ENCODE data around the gene GRIK2.
"Not testable (repeated sequence)": the region's sequence is repeated elsewhere in the genome, so short reads cannot be mapped to it uniquely, and the experiment has no call there.

The GRIK2 gene

GRCh38 chr6:101608703-101609102, 215.2 kb downstream of the GRIK2 start:
- Histone ChIP-seq H3K27me3 (ENCODE audit: insufficient read depth, low read length) (no peaks in the 10 kb centered on the region), H3K79me2 (ENCODE audit: control insufficient read depth, insufficient read depth, low read length, unreplicated experiment) (no peaks in the 10 kb centered on the region), H3K36me3 (ENCODE audit: insufficient read depth, low read length) (no peaks in the 10 kb centered on the region), H3K27ac (ENCODE audit: low read depth, low read length) (no peak overlapping the region), H3K4me3 (ENCODE audit: low read depth, low read length) (no peak overlapping the region), H2AFZ (ENCODE audit: low read length, unreplicated experiment) (no peak overlapping the region), H3K4me1 (ENCODE audit: control insufficient read depth, insufficient read depth, low read length, unreplicated experiment) (no peaks in the 10 kb centered on the region)

DNA sequence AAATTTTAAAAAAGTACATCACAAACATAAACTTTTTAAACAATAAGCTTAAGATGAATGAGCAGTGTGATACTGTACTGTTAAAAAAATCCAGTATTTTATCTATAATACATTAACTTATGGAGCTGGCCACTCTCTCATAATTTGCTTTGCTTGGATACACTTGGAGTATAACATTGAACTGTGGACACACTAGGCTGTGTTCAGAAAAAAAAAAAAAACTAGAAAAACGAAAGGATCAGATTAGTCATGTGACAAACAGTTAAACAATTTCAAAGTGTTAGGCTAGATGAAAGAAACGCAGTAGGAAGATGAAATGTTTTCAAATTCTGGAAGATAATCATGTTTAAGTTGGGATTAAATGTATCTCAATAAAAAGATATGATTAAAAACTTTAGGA, 220.0 kb downstream of the GRIK2 start:
- H3K27ac ChIP-seq (ENCODE audit: low read depth, low read length) = no peak overlapping the region

GRCh38 chr6:101614774-101615173, 221.3 kb downstream of the GRIK2 start:
- no peak overlapping the region for H3K4me3 ChIP-seq (ENCODE audit: low read depth, low read length)
- peak overlapping the region; percentile 57; the same call in 1 of the 2 replicates for H3K27ac ChIP-seq (ENCODE audit: low read depth, low read length)
- H3K4me1 ChIP-seq (ENCODE audit: control insufficient read depth, insufficient read depth, low read length, unreplicated experiment) = peaks cover 10% of the 10 kb centered on the region
- H3K36me3 ChIP-seq (ENCODE audit: insufficient read depth, low read length) = no peaks in the 10 kb centered on the region
- peak overlapping the region; percentile 44 for H2AFZ ChIP-seq (ENCODE audit: low read length, unreplicated experiment)
- H3K79me2 ChIP-seq (ENCODE audit: control insufficient read depth, insufficient read depth, low read length, unreplicated experiment) = no peaks in the 10 kb centered on the region
- no peaks in the 10 kb centered on the region for H3K27me3 ChIP-seq (ENCODE audit: insufficient read depth, low read length)

More for the DNA sequence above, 220.0 kb downstream of the GRIK2 start:
- H2AFZ ChIP-seq (ENCODE audit: low read length, unreplicated experiment) = no peak overlapping the region
- H3K4me3 ChIP-seq (ENCODE audit: low read depth, low read length) = no peak overlapping the region
- no peaks in the 10 kb centered on the region for H3K79me2 ChIP-seq (ENCODE audit: control insufficient read depth, insufficient read depth, low read length, unreplicated experiment)
- H3K4me1 ChIP-seq (ENCODE audit: control insufficient read depth, insufficient read depth, low read length, unreplicated experiment) = peaks cover 10% of the 10 kb centered on the region
- no peaks in the 10 kb centered on the region for H3K36me3 ChIP-seq (ENCODE audit: insufficient read depth, low read length)
- H3K27me3 ChIP-seq (ENCODE audit: insufficient read depth, low read length) = no peaks in the 10 kb centered on the region

GRCh38 chr6:101626269-101626668, 232.8 kb downstream of the GRIK2 start:
- H3K27ac ChIP-seq (ENCODE audit: low read depth, low read length) = no peak overlapping the region
- H3K4me1 ChIP-seq (ENCODE audit: control insufficient read depth, insufficient read depth, low read length, unreplicated experiment) = no peaks in the 10 kb centered on the region
- no peaks in the 10 kb centered on the region for H3K36me3 ChIP-seq (ENCODE audit: insufficient read depth, low read length)
- no peak overlapping the region for H3K4me3 ChIP-seq (ENCODE audit: low read depth, low read length)
- H3K79me2 ChIP-seq (ENCODE audit: control insufficient read depth, insufficient read depth, low read length, unreplicated experiment) = no peaks in the 10 kb centered on the region
- H3K27me3 ChIP-seq (ENCODE audit: insufficient read depth, low read length) = no peaks in the 10 kb centered on the region
- H2AFZ ChIP-seq (ENCODE audit: low read length, unreplicated experiment) = no peak overlapping the region

- Histone ChIP-seq H3K27me3 (ENCODE audit: insufficient read depth, low read length) (no peaks in the 10 kb centered on the region), H3K27ac (ENCODE audit: low read depth, low read length) (no peak overlapping the region), H3K4me3 (ENCODE audit: low read depth, low read length) (no peak overlapping the region), H3K4me1 (ENCODE audit: control insufficient read depth, insufficient read depth, low read length, unreplicated experiment) (no peaks in the 10 kb centered on the region), H2AFZ (ENCODE audit: low read length, unreplicated experiment) (no peak overlapping the region), H3K36me3 (ENCODE audit: insufficient read depth, low read length) (no peaks in the 10 kb centered on the region), H3K79me2 (ENCODE audit: control insufficient read depth, insufficient read depth, low read length, unreplicated experiment) (no peaks in the 10 kb centered on the region)
Observed at GRCh38 chr6:101630941-101631340, 237.4 kb downstream of the GRIK2 start.

DNA sequence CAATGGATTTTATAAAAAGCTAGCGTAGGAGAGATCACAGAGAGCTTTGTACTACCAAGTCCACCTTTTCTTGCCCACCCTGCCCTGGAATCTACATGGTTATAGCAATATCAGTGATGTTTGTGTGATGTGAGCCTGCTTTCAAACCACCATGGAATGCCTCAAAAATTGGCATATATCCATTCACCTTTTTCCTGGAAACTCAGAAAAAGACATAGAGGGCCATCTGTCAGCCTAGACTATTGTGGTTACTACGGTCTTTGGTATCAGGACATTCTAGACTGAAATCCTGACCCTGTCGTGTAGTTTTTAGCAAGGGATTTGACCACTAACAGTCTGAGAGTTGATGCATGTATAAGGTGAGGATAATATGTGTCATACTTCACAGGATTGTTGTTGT, 239.6 kb downstream of the GRIK2 start:
- no peaks in the 10 kb centered on the region for H3K27me3 ChIP-seq (ENCODE audit: insufficient read depth, low read length)
- no peak overlapping the region for H3K4me3 ChIP-seq (ENCODE audit: low read depth, low read length)
- H3K4me1 ChIP-seq (ENCODE audit: control insufficient read depth, insufficient read depth, low read length, unreplicated experiment) = no peaks in the 10 kb centered on the region
- no peaks in the 10 kb centered on the region for H3K79me2 ChIP-seq (ENCODE audit: control insufficient read depth, insufficient read depth, low read length, unreplicated experiment)
- H2AFZ ChIP-seq (ENCODE audit: low read length, unreplicated experiment) = no peak overlapping the region
- no peak overlapping the region for H3K27ac ChIP-seq (ENCODE audit: low read depth, low read length)
- no peaks in the 10 kb centered on the region for H3K36me3 ChIP-seq (ENCODE audit: insufficient read depth, low read length)

DNA sequence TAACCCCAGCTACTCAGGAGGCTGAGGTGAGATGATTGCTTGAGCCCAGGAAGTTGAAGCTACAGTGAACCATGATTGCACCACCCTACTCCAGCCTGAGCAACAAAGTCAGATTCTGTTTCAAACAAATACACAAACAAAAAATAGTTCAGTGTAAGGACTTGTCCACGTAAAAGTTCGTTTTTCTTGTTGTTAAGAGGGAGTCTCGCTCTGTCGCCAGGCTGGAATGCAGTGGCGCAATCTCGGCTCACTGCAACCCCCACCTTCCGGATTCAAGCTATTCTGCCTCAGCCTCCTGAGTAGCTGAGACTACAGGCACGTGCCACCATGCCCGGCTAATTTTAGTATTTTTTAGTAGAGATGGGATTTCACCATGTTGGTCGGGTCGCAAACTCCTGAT, 245.4 kb downstream of the GRIK2 start:
- not testable (repeated sequence) for H3K27me3 ChIP-seq (ENCODE audit: insufficient read depth, low read length)

DNA sequence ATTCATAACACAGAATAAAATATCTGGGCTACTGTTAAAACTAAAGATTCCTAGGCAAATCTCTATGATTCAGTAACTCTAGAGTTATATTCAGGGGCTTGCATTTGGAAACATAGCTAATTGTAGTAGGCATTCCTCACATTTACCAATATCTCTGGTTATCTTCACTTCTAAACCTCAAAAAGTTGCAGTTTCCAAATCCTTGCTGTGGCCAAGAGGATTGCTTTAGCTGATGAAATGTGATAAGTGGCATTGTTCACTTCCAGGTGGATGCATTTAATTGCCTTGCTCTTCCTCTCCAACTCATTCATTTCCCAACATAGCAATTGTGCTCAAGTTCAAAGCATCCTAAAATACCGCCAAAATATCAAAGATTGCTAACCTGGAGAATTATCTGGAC, 246.6 kb downstream of the GRIK2 start:
- H3K4me3 ChIP-seq (ENCODE audit: low read depth, low read length) = no peak overlapping the region
- H3K4me1 ChIP-seq (ENCODE audit: control insufficient read depth, insufficient read depth, low read length, unreplicated experiment) = no peaks in the 10 kb centered on the region
- H2AFZ ChIP-seq (ENCODE audit: low read length, unreplicated experiment) = no peak overlapping the region
- H3K27ac ChIP-seq (ENCODE audit: low read depth, low read length) = no peak overlapping the region
- H3K79me2 ChIP-seq (ENCODE audit: control insufficient read depth, insufficient read depth, low read length, unreplicated experiment) = no peaks in the 10 kb centered on the region
- no peaks in the 10 kb centered on the region for H3K36me3 ChIP-seq (ENCODE audit: insufficient read depth, low read length)
- H3K27me3 ChIP-seq (ENCODE audit: insufficient read depth, low read length) = no peaks in the 10 kb centered on the region

More for the DNA sequence above, 245.4 kb downstream of the GRIK2 start:
- H3K36me3 ChIP-seq (ENCODE audit: insufficient read depth, low read length); H2AFZ ChIP-seq (ENCODE audit: low read length, unreplicated experiment); H3K79me2 ChIP-seq (ENCODE audit: control insufficient read depth, insufficient read depth, low read length, unreplicated experiment); H3K4me3 ChIP-seq (ENCODE audit: low read depth, low read length); H3K27ac ChIP-seq (ENCODE audit: low read depth, low read length); H3K4me1 ChIP-seq (ENCODE audit: control insufficient read depth, insufficient read depth, low read length, unreplicated experiment): not testable (repeated sequence)

- no peaks in the 10 kb centered on the region for H3K79me2 ChIP-seq (ENCODE audit: control insufficient read depth, insufficient read depth, low read length, unreplicated experiment)
- H2AFZ ChIP-seq (ENCODE audit: low read length, unreplicated experiment) = no peak overlapping the region
- no peaks in the 10 kb centered on the region for H3K27me3 ChIP-seq (ENCODE audit: insufficient read depth, low read length)
- no peak overlapping the region for H3K27ac ChIP-seq (ENCODE audit: low read depth, low read length)
- H3K4me1 ChIP-seq (ENCODE audit: control insufficient read depth, insufficient read depth, low read length, unreplicated experiment) = no peaks in the 10 kb centered on the region
- no peaks in the 10 kb centered on the region for H3K36me3 ChIP-seq (ENCODE audit: insufficient read depth, low read length)
- no peak overlapping the region for H3K4me3 ChIP-seq (ENCODE audit: low read depth, low read length)
Observed at GRCh38 chr6:101645770-101646169, 252.3 kb downstream of the GRIK2 start.

- H3K27ac ChIP-seq (ENCODE audit: low read depth, low read length) = no peak overlapping the region
- H3K79me2 ChIP-seq (ENCODE audit: control insufficient read depth, insufficient read depth, low read length, unreplicated experiment) = no peaks in the 10 kb centered on the region
- no peak overlapping the region for H3K4me3 ChIP-seq (ENCODE audit: low read depth, low read length)
- H3K27me3 ChIP-seq (ENCODE audit: insufficient read depth, low read length) = no peaks in the 10 kb centered on the region
- no peaks in the 10 kb centered on the region for H3K4me1 ChIP-seq (ENCODE audit: control insufficient read depth, insufficient read depth, low read length, unreplicated experiment)
- no peak overlapping the region for H2AFZ ChIP-seq (ENCODE audit: low read length, unreplicated experiment)
- H3K36me3 ChIP-seq (ENCODE audit: insufficient read depth, low read length) = no peaks in the 10 kb centered on the region
Observed at GRCh38 chr6:101650402-101651100, 257.0 kb downstream of the GRIK2 start.

DNA sequence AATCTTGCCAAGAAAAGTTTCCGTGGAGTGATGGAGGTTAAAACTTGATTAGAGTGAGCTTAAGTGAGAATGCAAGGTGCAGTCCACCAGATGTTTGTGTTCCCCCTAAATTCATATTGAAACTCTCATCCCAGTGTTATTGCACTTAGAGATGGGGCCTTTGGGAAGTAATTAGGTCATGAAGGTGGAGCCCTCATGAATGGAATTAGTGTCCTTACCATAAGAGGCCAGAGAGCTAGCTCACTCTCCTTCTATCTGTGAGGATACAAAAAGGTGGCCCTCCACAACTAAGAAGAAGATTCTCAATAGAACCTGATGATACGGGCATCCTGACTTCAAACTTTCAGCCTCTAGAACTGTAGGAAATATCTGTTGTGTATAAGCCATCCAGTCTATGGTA, 258.6 kb downstream of the GRIK2 start:
- no peak overlapping the region for H3K27ac ChIP-seq (ENCODE audit: low read depth, low read length)
- no peaks in the 10 kb centered on the region for H3K79me2 ChIP-seq (ENCODE audit: control insufficient read depth, insufficient read depth, low read length, unreplicated experiment)
- no peak overlapping the region for H3K4me3 ChIP-seq (ENCODE audit: low read depth, low read length)
- no peak overlapping the region for H2AFZ ChIP-seq (ENCODE audit: low read length, unreplicated experiment)
- no peaks in the 10 kb centered on the region for H3K36me3 ChIP-seq (ENCODE audit: insufficient read depth, low read length)
- H3K27me3 ChIP-seq (ENCODE audit: insufficient read depth, low read length) = no peaks in the 10 kb centered on the region
- no peaks in the 10 kb centered on the region for H3K4me1 ChIP-seq (ENCODE audit: control insufficient read depth, insufficient read depth, low read length, unreplicated experiment)

Data from ACC112 (cell line).